H54 (cell line): Measurements from ENCODE around the gene NPIPB8.
"Not testable (repeated sequence)": the region's sequence is repeated elsewhere in the genome, so short reads cannot be mapped to it uniquely, and the experiment has no call there.

ENCODE experiments used
- DNase-seq: peaks from one replicate; pipeline ENCODE4 v3.0.0; 2011; ENCODE audit warnings: low spot score, mixed read lengths; ENCODE audit not compliant: insufficient read length
- FAIRE-seq: peaks from 3 replicates; lab custom pipeline; 2011; peaks lifted over from hg19 to GRCh38; lab: Jason Lieb, UNC
- POLR2A ChIP-seq: IDR thresholded peaks from 2 replicates; pipeline ENCODE4 v1.6.1; 2011; ENCODE audit warnings: low read depth, mild to moderate bottlenecking, low read length

NPIPB8 gene

DNA sequence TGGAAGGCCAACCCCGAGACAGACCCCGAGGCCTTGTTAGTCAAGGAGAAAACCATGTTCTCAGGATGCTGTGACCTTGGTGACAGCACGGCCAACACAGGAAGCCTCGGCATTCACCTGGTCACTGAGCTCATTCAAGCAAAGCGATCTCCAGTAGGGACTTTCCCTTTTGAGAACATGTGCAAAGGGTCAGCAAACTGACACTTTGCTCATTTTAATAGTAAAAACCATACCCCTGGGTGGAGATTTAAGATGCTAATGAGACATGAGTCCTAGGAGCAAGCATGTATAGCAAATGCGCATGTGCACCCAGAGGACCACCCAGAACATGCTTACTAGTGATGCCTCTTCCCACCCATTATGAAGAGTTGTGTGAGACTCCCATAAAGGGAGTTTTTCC is 35.3 kb upstream of the NPIPB8 start:
- no peak for TF ChIP-seq POLR2A
- DNase-seq (no peak), FAIRE-seq (no peak)

DNA sequence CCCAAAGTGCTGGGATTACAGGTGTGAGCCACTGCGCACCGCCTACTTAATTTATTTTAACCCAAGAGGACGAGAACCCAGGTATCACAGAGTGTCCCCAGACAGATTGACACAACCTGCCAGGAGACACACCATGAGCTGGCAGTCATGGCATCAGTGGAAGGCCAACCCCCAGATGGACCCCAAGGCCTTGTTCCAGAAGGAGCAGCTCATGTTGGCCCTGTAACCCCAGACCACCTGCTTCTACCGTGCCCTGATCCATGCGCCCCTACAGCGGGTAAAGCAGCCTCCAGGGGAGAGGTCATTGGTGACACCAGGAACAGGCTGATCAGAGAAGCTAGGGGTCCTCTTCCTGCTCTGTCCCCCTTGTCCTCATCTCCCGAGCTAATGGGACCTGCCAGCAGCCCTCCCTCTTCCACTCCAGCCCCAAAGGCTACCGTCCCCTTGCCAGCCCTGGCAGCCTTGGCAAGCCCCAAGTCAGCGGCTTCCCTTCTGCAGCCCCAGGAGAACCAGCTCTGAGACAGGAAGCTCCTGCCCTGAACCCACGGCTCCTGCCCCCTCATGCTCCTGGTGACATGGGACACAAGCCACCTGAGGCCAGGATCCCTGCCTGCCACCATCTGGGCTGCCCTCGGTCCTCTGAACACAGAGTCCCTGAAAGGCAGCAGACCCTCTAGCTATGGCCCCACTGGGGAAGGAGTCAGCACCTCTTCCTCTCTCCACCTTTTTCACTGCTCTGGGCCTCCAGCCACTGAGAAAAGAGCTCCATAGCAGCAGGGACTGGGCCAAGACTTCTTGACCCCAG is 34.3 kb upstream of the NPIPB8 start:
- no peak for TF ChIP-seq POLR2A
- no peak for DNase-seq
- no peak for FAIRE-seq

DNA sequence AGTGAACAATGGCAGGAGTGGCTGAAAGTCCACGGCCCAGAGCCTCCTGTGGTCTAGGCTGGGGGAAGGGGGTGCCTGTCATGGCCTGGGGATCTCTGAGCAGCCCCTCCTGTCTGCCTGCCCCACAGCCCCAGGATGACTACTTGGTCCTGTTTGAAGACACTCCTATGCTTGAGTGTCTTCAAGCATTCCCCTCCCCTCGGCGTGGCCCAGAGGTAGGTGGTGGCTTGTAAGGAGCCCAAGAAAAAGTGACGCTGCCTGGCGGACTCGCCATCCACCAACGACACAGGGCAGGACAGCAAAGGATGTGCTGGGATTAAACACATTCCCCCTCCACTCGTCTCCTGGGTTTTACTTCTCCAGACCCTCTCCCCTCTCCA is 33.7 kb upstream of the NPIPB8 start:
- FAIRE-seq (no peak), DNase-seq (no peak)
- TF ChIP-seq POLR2A, result no peak

DNA sequence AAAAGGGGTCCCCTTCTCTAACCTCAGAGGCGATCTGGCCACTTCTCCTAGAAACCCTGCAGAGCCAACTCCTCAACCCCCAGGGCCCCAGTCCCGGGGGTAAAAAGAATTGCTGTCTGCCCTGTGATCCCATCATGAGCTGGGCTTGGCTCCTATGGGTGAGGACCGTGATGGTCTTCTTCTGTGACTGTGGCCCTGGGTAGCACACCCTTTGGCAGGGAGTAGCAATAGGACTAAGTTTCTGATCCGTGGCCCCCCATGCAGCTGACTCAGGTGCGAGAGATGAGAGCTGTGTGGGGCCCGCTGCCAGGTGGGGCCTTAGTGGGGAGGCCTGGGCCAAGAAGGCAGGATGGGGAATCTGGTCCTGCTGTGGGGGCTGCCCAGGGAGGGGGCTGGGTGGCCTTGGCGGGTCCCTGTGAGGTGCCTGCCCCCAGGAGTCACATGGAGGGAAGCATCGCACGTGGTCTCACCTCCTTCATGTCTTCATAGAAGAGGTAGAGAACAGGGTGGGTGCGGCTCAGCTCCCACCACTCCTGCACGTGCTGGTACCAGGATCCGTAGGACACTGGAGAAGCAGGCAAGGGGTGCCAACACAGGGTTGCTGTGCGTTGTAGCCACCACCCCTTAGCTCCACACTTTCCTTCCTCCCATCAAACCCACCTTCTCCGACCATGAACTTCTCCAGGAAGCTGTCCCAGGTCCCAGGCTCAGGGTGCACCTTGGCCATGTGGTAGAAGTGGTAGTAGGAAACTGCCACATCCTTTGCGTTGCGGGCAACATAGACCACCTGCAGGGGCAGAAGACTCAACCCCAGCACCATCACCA is 31.4 kb upstream of the NPIPB8 start:
- no peak for FAIRE-seq
- no peak for DNase-seq

DNA sequence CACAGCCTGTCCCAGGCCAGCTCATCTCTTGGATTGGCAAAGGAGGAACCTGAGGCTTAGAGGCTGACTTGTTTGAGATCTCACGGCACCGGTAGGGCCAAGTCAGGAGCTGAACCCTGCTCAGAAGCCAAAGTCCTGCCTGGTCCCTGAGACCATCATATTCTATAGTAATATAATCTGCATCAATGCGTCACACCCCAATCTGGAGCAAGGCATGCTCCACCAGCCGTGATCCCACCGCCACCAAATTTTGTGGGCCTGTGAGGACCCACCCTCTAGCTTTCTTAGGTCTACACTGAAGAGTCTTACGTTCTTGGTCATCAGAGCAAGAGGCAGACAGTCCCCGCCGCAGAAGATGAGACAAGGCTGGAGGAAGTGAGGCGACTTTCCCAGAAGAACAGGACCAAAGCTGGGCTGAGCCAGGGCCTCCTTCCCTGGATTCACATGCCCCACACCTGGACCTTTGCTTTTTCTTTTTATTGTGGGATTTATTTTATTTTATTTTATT is 30.7 kb upstream of the NPIPB8 start:
- TF ChIP-seq POLR2A, result no peak
- FAIRE-seq (no peak), DNase-seq (no peak)

More for the DNA sequence above, 31.4 kb upstream of the NPIPB8 start:
- no peak for TF ChIP-seq POLR2A

DNA sequence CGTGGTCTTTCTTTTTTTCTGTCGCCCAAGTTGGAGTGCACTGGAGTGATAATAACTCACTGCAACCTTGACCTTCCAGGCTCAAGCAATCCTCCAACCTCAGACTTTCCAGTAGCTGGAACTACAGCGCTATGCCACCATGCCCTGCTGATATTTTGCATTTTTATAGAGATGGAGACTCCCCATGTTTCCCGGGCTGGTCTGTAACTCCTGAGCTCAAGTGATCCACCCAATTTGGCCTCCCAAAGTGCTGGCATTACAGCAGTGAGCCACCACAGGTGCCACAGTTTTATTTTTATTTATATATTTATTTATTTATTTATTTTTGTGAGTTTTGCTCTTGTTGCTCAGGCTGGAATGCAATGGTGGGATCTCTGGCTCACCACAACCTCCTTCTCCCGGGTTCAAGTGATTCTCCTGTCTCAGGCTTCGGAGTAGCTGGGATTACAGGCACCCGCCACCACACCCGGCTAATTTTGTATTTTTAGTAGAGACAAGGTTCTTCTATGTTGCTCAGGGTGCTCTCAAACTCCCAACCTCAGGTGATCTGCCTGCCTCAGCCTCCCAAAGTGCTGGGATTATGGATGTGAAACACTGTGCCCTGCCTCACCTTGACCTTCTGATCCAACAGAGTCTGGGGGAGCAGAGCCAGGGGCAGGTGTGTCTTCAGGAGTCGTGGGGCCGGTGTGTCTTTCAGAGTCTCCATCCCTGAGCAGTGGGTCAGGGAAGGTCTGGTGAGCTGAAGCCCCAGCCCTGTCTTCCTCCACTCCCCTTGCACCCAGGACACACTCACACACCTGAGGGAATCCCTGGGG is 30.0 kb upstream of the NPIPB8 start:
- FAIRE-seq, DNase-seq: not testable (repeated sequence)

DNA sequence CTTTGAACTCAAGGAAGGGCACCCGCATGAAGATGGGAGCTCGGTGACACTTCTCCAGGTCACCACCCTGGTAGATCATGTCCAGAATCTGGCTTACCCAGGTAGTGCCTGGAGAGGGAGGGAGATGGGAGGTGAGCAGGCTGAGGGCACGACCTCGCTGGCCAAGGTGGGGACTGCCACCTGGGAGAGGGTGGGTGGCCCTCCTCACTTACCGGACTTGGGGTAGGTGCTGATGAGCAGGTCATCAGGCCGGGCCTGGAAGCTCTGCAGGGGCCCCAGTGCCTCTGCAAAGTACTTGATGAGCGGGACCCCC is 29.4 kb upstream of the NPIPB8 start:
- not testable (repeated sequence) for FAIRE-seq, DNase-seq

DNA sequence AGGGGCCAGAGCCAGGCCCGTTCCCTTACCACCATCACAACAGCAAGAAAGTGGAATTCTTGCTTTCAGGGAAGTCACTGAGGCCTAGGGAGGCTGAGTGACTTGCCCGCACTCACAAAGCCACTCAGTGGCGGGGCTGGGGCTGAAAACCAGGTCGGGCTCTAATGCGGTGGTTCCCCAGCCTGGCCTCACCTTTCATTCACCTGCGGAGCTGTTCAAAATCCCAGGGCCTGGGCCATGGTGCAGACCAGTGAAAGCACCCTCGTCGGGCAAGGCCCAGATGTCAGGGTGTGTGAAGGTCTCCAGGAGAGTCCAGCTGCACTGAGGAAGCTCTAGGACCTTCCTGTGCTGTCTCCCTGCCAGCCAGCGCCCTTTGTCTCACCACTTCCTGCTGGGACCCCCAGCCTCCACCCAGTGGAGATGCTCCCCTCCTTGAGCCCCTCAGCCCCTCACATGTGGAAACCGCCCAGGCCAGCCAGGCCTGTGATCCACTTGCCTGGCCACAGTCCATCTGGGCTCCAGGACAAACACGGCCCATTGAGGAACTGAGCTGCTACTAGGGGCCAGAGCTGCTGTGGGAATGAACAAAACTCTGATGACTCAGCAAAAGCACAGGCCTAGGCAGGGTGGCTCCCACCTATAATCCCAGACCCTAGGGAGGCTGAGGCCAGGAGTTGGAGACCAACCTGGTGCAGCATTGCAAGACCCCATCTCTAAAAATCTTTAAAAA is 28.8 kb upstream of the NPIPB8 start:
- not testable (repeated sequence) for FAIRE-seq, DNase-seq

DNA sequence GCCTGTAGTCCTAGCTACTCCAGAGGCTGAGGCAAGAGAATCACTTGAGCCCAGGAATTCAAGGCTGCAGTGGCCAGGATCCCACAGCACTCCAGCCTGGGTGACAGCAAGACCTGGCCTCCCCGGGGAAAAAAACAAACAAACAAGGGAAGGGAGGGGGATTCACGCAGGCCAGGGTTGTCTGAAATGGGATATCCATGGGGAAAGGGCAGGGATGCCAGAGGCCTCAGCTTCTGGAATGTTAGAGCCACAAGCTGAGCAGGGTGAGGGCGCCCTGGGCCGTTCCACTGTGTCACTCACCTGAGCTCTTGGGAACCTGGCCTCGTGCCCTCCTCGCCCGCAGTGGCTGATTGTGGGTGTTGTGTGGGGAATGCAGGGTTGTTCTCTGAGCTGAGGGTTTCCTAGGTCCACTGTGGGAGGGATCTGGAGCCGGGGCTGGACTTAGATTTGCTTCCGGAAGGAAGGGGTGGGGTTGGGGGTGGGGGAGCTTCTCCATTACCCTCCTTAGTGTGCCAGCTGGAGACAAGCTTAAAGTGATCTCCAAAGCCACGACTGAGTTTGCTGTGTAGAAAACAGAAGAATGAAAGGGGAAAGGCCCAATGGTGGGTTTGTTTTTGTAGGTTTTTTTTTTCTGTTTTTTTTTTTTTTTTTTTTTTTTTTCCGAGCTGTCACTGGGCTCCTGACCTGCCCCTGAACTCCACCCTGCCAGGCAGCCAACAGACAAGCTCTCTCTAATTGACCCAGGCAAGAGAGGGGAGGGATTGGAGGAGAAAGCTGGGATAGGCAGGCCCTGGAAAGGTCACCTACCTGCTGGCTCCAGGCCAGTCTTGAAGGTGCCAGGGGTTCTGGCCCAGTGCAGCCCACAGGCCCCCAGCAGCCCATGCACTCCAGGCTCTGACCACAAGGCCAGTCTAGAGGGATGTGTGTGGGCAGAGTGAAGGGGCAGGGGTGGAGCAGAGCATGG is 28.0 kb upstream of the NPIPB8 start, which contains the start of gene SULT1A1:
Gene SULT1A1, minus strand, starts transcription at position 414 of the 964 bp plus-strand sequence. CDS start 1,189 bp downstream, outside the sequence.
- peak; percentile 68 for DNase-seq
- no peak for TF ChIP-seq POLR2A
- FAIRE-seq, result no peak

DNA sequence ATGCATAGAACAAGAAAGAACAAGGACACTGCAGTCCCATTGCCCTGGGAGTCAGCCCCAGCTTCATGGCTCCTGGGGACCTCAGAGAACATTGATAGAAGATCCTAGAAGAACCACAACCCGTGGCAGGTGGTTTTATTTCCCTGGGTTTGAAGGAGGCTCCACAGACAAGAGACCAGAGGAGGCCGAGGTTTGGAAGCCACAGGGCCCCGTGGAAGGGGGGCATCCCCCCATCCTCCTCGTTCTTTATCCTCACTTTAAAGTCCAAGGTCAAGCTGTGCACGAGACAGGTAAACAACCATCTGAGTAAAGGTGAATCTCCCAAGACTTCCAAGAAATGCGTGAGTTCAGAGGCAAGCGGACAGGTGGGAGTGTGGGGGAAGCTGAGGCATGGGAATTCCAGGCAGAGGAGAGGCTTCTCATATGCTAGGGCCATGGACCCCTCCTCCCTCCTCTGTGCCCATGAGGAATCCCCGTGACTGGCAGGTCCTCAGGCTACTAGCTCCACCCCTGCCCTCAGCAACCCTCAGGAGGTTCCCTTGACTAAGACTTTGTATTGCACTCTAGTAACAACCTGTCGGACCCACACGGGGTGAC is 27.2 kb upstream of the NPIPB8 start:
- DNase-seq (no peak), FAIRE-seq (no peak)
- TF ChIP-seq POLR2A, result no peak

DNA sequence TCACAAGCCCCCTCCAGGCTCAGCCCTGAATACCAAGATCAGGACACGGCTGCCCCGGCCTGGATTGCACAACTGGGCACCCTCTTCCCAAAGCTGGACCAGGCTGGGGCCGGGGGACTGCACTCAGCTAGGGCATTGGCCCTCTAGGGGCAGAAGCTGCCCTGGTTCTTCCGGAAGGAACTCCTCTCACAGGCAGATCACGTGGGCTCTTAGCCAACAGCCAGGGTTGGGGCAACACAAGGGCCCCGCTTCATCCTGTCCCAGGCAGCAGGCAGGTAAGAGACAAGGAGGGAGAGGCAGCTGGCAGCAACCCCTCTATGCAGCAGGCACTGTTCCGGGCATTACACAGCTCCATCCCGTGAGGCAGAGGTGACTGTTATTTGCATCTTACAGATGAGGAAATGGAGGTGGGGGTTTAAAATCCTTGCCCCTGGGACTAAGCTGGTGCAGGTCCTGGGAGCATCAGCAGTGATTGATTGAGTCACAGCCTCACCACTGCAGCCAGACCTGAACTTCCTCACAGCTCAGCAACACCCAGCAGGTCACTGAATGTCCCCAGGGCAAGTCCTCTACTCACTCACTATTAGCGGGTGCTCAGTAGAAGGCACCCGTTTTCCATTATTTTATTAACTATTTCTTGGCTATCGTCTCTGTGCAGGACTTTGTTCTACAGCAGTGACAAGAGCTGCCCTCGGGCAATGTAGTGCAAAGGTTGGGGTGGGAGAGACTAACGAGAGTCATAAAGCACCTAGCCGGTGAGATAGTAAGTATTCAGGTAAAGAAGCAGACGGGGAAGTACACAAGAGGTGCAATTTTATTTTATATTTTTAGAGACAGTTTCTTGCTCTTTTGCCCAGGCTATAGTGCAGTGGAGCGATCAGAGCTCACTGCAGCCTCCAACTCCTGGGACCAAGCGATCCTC is 25.2 kb upstream of the NPIPB8 start:
- not testable (repeated sequence) for FAIRE-seq, DNase-seq

DNA sequence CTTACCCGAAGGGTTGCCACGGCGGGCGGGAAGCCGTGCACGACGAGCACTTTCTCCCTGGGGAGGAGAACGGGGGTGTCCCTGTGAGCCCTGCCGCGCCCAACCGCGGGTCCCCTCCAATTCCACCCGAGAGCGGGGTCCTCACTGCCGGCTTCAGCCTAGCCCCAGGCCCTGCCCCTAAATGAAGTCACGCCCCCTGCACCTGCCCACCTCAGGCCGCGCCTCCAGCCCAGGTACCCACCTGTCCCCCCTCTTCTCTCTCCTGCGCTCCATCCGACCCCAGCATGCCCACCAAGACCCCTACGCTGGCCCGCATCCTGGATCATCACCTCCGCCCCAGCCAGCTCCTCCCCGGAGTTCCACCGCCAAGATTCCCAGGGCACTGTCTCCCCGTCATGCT is 24.0 kb upstream of the NPIPB8 start:
- FAIRE-seq, result not testable (repeated sequence)

DNA sequence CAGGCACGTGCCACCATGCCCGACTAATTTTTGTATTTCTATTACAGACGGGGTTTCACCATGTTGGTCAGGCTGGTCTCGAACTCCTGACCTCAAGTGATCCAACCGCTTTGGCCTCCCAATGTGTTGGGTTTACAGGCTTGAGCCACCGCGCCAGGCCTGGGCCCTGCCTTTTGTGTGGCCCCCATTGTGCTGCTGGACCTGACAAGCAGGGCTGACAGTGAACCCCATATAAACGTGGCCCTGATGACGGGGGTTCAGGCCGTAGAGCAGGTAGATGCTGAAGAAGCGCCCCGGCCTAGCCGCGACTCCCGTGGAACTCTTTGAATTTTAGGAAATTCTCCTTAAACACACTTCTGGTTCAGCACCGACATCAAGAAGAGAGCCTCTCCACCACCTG is 23.3 kb upstream of the NPIPB8 start:
- not testable (repeated sequence) for FAIRE-seq, DNase-seq

More for the DNA sequence above, 24.0 kb upstream of the NPIPB8 start:
- not testable (repeated sequence) for DNase-seq

DNA sequence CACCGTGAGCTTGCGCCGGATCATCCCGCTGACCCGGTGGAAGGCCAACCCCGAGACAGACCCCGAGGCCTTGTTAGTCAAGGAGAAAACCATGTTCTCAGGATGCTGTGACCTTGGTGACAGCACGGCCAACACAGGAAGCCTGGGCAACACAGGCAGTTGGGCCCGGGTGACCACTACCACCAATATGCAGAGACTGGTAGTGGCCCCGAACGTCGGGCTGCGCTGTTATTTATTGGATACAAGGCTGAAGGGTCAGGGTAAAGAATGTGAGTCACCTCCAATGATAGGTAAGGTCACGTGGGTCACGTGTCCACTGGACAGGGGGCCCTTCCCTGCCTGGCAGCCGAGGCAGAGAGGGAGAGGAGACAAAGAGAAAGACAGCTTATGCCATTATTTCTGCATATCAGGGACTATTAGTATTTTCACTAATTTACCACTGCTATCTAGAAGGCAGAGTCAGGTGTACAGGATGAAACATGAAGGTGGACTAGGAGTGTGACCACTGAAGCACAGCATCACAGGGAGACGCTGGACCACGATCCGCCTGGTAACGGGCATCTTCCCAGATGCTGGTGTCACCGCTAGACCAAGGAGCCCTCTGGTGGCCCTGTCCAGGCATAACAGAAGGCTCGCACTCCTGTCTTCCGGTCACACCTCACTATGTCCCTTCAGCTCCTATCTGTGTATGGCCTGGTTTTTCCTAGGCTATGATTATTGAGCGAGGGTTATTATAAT is 22.2 kb upstream of the NPIPB8 start:
- not testable (repeated sequence) for FAIRE-seq, DNase-seq

DNA sequence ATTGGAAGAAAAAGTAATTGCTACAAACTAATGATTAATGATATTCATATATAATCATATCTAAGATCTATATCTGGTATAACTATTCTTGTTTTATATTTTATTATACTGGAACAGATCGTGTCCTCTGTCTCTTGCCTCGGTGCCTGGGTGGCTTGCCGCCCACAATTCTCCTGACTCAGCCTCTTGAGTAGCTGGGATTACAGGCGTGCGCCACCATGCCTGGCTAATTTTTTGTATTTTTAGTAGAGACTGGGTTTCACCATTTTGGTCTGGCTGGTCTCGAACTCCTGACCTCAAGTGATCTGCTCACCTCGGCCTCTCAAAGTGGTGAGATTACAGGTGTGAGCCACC is 21.7 kb upstream of the NPIPB8 start:
- not testable (repeated sequence) for DNase-seq, FAIRE-seq
